Gastrocnemius medialis (tissue), 4 donors: Measurements from ENCODE around the gene PVALB. TPM values are rescaled to one million over a fixed set of nuclear protein-coding genes. Genes with fewer than 3 reads are reported as not detected.

Experiments used
- ATAC-seq, 2 donors: fragments of 150-250 bp; one replicate each; pipeline ENCODE4 v1.9.1; 2016
- DNase-seq, 2 donors: peaks; one replicate each; pipeline ENCODE4 v3.0.0-alpha.2; 2019
- H3K27ac ChIP-seq, 4 donors: fragments of 200-600 bp; sonication (generic); 1 replicate in 1 of 4; 2 replicates in 3 of 4; pipeline ENCODE4 v1.5.1; 2016 to 2018; ENCODE audit warnings: mild to moderate bottlenecking in 2 of 4, moderate library complexity in 1 of 4
- H3K27me3 ChIP-seq, 3 donors: fragments of 200-600 bp; sonication (generic) in 2 of 3; 1 replicate in 1 of 3; 2 replicates in 2 of 3; pipeline versions ENCODE4 v1.5.1 to v1.6.0; 2016 to 2019; ENCODE audit warnings: mild to moderate bottlenecking in 1 of 3, moderate library complexity in 1 of 3
- H3K36me3 ChIP-seq, 2 donors: fragments of 200-600 bp; sonication (generic) in 1 of 2; one replicate each; pipeline ENCODE4 v1.5.1; 2017 to 2018
- H3K4me1 ChIP-seq, 2 donors: fragments of 200-600 bp; sonication (generic) in 1 of 2; one replicate each; pipeline ENCODE4 v1.5.1; 2016 to 2017; ENCODE audit warnings: mild to moderate bottlenecking in 2 of 2
- H3K4me3 ChIP-seq, 4 donors: fragments of 200-600 bp; sonication (generic) in 3 of 4; 1 replicate in 1 of 4; 2 replicates in 3 of 4; pipeline ENCODE4 v1.5.1; 2016 to 2019; ENCODE audit warnings: mild to moderate bottlenecking in 2 of 4
- H3K9me3 ChIP-seq, 3 donors: fragments of 200-600 bp; sonication (generic) in 2 of 3; 1 replicate in 1 of 3; 2 replicates in 2 of 3; pipeline ENCODE4 v1.5.1; 2016 to 2019
- CTCF ChIP-seq, 5 experiments: fragments of 450-650 bp in 3 of 5; fragments of 200-600 bp in 2 of 5; sonication (generic) in 2 of 5; IDR thresholded peaks in 4 of 5; conservative IDR thresholded peaks in 1 of 5; 1 replicate in 4 of 5; 2 replicates in 1 of 5; pipeline ENCODE4 v1.5.1; 2016 to 2019; ENCODE audit warnings: antibody characterized with exemption in 5 of 5, mild to moderate bottlenecking in 3 of 5, moderate library complexity in 3 of 5
- POLR2A ChIP-seq, 2 donors: fragments of 450-650 bp; IDR thresholded peaks; one replicate each; pipeline ENCODE4 v1.6.1; 2017; ENCODE audit warnings: antibody characterized with exemption in 2 of 2, mild to moderate bottlenecking in 2 of 2, moderate library complexity in 2 of 2
- in situ Hi-C, 4 donors: fragments of 200-750 bp; cut with MboI; loops; one replicate each; pipeline versions ENCODE4 v1.15.0 to v1.8.0; 2017; ENCODE audit warnings: low sequenced_read_pairs in 4 of 4
- intact Hi-C: fragments of 100-400 bp; cut with DNase I; formaldehyde crosslinking; loops from one replicate; pipeline ENCODE4 v1.15.1; 2023; ENCODE audit warnings: low total_unique reads
- total RNA-seq, 4 donors: library from RNA; depleted of rRNA; stranded (reverse); fragments of >200 nt; gene quantifications; one replicate each; pipeline versions ENCODE4 v1.1.0 to v1.2.3, GENCODE V29; 2016

PVALB gene
- total RNA-seq, 4 donors from 2014 or later = 1.2 to 4.1 TPM; not detected in 2

GRCh38 chr22:36819112-36819511, 2.3 kb upstream of the PVALB start:
- no peak for TF ChIP-seq POLR2A (IDR thresholded peaks at IDR 0.05)
- no peak for TF ChIP-seq CTCF (IDR thresholded peaks at IDR 0.05 in 4 of 5, conservative IDR thresholded peaks at IDR 0.05 in 1 of 5)
- DNase-seq = no peak
- Histone ChIP-seq H3K27ac (no peak overlapping the region), H3K27me3 (peaks cover 42 to 62% (median 54%) of the 10 kb centered on the region in 3 donors), H3K4me3 (no peak overlapping the region), H3K9me3 (no peaks in the 10 kb centered on the region), H3K4me1 (peaks cover 3 to 6% of the 10 kb centered on the region in 2 donors), H3K36me3 (no peaks in the 10 kb centered on the region)
- no peak for ATAC-seq
- in situ Hi-C loops (no loop called here), intact Hi-C loops (no loop called here)

GRCh38 chr22:36818010-36818642, 1.3 kb upstream of the PVALB start:
- in situ Hi-C loops (no loop called here), intact Hi-C loops (no loop called here)
- H3K4me3 ChIP-seq = no peak overlapping the region
- DNase-seq (no peak), ATAC-seq (no peak)
- H3K27ac ChIP-seq = no peak overlapping the region
- TF ChIP-seq CTCF (IDR thresholded peaks at IDR 0.05 in 4 of 5, conservative IDR thresholded peaks at IDR 0.05 in 1 of 5) = no peak
- TF ChIP-seq POLR2A (IDR thresholded peaks at IDR 0.05) = no peak
- no peaks in the 10 kb centered on the region for H3K9me3 ChIP-seq
- H3K36me3 ChIP-seq = no peaks in the 10 kb centered on the region
- peaks cover 3 to 6% of the 10 kb centered on the region in 2 donors for H3K4me1 ChIP-seq
- peaks cover 47 to 60% (median 56%) of the 10 kb centered on the region in 3 donors for H3K27me3 ChIP-seq

DNA sequence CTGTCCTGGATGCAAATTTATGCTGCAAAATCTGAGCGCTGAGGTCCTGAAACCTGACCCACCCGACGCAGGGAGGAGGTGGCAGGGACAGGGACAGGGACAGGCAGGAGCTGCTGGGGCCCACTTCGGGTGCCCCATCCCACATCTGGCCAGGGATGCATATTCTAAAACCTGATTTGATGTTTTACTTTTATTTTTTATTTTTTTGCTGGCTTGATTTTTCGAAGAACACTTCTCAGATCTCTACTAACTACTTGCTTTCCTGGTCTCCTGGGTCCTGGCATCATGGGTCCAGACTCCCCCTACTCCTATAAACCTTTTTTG, 652 bp upstream of the PVALB start:
- Histone ChIP-seq H3K4me1 (peaks cover 3 to 6% of the 10 kb centered on the region in 2 donors), H3K36me3 (no peaks in the 10 kb centered on the region), H3K27me3 (peaks cover 47 to 60% (median 56%) of the 10 kb centered on the region in 3 donors), H3K9me3 (no peaks in the 10 kb centered on the region), H3K27ac (no peak overlapping the region), H3K4me3 (no peak overlapping the region)
- DNase-seq (no peak), ATAC-seq (no peak)
- in situ Hi-C loops = no loop called here
- no peak for TF ChIP-seq CTCF (IDR thresholded peaks at IDR 0.05 in 4 of 5, conservative IDR thresholded peaks at IDR 0.05 in 1 of 5)
- no peak for TF ChIP-seq POLR2A (IDR thresholded peaks at IDR 0.05)
- intact Hi-C loops = no loop called here

GRCh38 chr22:36816339-36816635, 548 bp downstream of the PVALB start:
- Histone ChIP-seq H3K9me3 (no peaks in the 10 kb centered on the region), H3K27ac (no peak overlapping the region), H3K4me3 (peak overlapping the region in 1 of 4 donors; percentile 15), H3K36me3 (no peaks in the 10 kb centered on the region), H3K27me3 (peaks cover 47 to 60% (median 56%) of the 10 kb centered on the region in 3 donors), H3K4me1 (peaks cover 3 to 6% of the 10 kb centered on the region in 2 donors)
- in situ Hi-C loops (no loop called here), intact Hi-C loops (no loop called here)
- no peak for ATAC-seq
- TF ChIP-seq POLR2A (IDR thresholded peaks at IDR 0.05) (no peak), CTCF (IDR thresholded peaks at IDR 0.05 in 4 of 5, conservative IDR thresholded peaks at IDR 0.05 in 1 of 5) (no peak)
- no peak for DNase-seq
